HepG2 (cell line): ENCODE data around the gene WDR18. TPM values are rescaled to one million over a fixed set of nuclear protein-coding genes. Genes with fewer than 3 reads are reported as not detected.
A peak's percentile ranks its signal among the peaks of the same experiment; 100 is the strongest.

Experiments
- ATF7-NPFF ChIP-seq: sonication (generic); formaldehyde crosslinking; IDR thresholded peaks from 2 replicates; pipeline ENCODE4 v1.8.1; 2023; ENCODE audit warnings: mild to moderate bottlenecking, low read depth, missing genetic modification reagents, moderate library complexity
- ATM ChIP-seq: fragments of 450-650 bp; IDR thresholded peaks from 2 replicates; pipeline ENCODE4 v1.7.1; 2017; ENCODE audit warnings: mild to moderate bottlenecking, borderline replicate concordance
- ERF ChIP-seq: IDR thresholded peaks from 2 replicates; pipeline ENCODE4 v1.6.1; 2018; ENCODE audit warnings: missing biosample characterization, missing genetic modification reagents
- GTF2F1 ChIP-seq: fragments of 150-350 bp; IDR thresholded peaks from 2 replicates; pipeline ENCODE4 v1.6.1; 2014; ENCODE audit warnings: low read length
- PHF8 ChIP-seq: sonication (generic); formaldehyde crosslinking; IDR thresholded peaks from 2 replicates; pipeline ENCODE4 v1.5.0; 2020; ENCODE audit warnings: missing genetic modification reagents
- RFXANK ChIP-seq: IDR thresholded peaks from 2 replicates; pipeline ENCODE4 v1.6.1; 2016
- THAP11 ChIP-seq: IDR thresholded peaks from 2 replicates; pipeline ENCODE4 v1.6.1; 2016; ENCODE audit warnings: missing biosample characterization, missing genetic modification reagents
- ZNF30 ChIP-seq: sonication (generic); formaldehyde crosslinking; IDR thresholded peaks from 2 replicates; pipeline ENCODE4 v1.5.0; 2020; ENCODE audit warnings: mild to moderate bottlenecking, missing genetic modification reagents
- ZNF317 ChIP-seq: sonication (generic); formaldehyde crosslinking; IDR thresholded peaks from 2 replicates; pipeline ENCODE4 v1.5.0; 2020; ENCODE audit warnings: mild to moderate bottlenecking, missing genetic modification reagents
- ZNF550 ChIP-seq: sonication (generic); formaldehyde crosslinking; IDR thresholded peaks from 2 replicates; pipeline ENCODE4 v1.4.0; 2020; ENCODE audit warnings: mild to moderate bottlenecking, missing genetic modification reagents, borderline replicate concordance
- polyA plus RNA-seq, 8 experiments: library from polyadenylated mRNA; depleted of rRNA in 3 of 8; stranded (reverse) in 7 of 8; unstranded in 1 of 8; fragments of >200 nt; fragmentation: Illumina TruSeq in 4 of 8; extraction: Trizol in 4 of 8; gene quantifications; 2 replicates each; pipeline versions ENCODE4 v1.2.1 to v1.2.3, GENCODE V29; 2011 to 2016; ENCODE audit warnings: low read depth in 4 of 8, missing spikeins in 1 of 8, mixed read lengths in 1 of 8; ENCODE audit not compliant: insufficient read depth in 1 of 8
- total RNA-seq, 5 experiments: library from RNA; depleted of rRNA; stranded (reverse); fragments of >200 nt; fragmentation: Illumina TruSeq; extraction: Trizol; gene quantifications; 2 replicates each; pipeline ENCODE4 v1.2.3, GENCODE V29; 2016; ENCODE audit warnings: low read depth in 1 of 5
- TF ChIP-seq, protein P1 (sequence below): sonication (generic); formaldehyde crosslinking; IDR thresholded peaks from 2 replicates; pipeline ENCODE4 v1.5.0; 2020; ENCODE audit warnings: mild to moderate bottlenecking, missing genetic modification reagents, borderline replicate concordance
- TF ChIP-seq, protein P2 (sequence below): sonication (generic); formaldehyde crosslinking; IDR thresholded peaks from 2 replicates; pipeline ENCODE4 v1.5.1; 2020; ENCODE audit warnings: missing genetic modification reagents, mild to moderate bottlenecking, borderline replicate concordance
- TF ChIP-seq, protein P3 (sequence below): IDR thresholded peaks from 2 replicates; pipeline ENCODE4 v1.6.1; 2016; ENCODE audit warnings: low read depth, missing genetic modification reagents, missing compliant biosample characterization
- TF ChIP-seq, protein P4 (sequence below): sonication (generic); formaldehyde crosslinking; IDR thresholded peaks from 2 replicates; pipeline ENCODE4 v1.5.1; 2020; ENCODE audit warnings: missing genetic modification reagents, mild to moderate bottlenecking, borderline replicate concordance
- TF ChIP-seq, protein P5 (sequence below): sonication (generic); formaldehyde crosslinking; IDR thresholded peaks from 2 replicates; pipeline ENCODE4 v1.4.0; 2020; ENCODE audit warnings: missing genetic modification reagents

Gene WDR18
- total and polyA plus RNA-seq, 2 of the 13 experiments (the other 11 are each of a cell fraction or from before 2014, with no cell fraction given): 36.4 to 47.6 TPM

DNA sequence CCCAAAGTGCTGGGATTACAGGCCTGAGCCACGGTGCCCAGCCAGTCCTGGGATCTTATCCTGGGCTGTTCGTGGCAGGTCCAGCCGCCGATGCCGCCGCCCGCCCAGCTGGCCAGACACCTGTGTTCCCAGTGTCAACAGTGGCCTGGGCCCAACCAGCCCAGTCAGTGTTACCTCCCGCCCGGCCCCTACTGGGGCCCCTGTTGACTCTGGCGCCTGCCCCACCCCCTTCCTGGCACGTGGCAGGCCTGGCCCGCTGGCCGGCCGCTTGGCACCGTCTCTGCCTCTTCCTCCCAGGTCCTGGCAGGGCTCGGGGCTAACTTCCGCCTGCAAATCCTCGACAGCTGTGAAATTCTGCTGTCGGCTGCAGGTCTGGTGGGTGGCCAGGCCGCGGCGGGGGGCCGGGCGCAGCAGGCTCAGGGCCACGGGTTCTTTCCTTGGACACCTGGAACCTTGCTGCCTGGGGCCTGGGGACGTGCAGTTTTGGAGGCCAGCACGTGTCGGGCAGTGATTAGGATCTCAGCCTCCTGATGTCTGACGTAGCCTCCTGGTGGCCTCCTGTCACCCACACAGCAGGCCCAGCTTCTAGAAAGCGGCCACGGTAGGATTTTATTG lies 49.2 kb upstream of the WDR18 start (continued):
- TF ChIP-seq, protein P1, sequence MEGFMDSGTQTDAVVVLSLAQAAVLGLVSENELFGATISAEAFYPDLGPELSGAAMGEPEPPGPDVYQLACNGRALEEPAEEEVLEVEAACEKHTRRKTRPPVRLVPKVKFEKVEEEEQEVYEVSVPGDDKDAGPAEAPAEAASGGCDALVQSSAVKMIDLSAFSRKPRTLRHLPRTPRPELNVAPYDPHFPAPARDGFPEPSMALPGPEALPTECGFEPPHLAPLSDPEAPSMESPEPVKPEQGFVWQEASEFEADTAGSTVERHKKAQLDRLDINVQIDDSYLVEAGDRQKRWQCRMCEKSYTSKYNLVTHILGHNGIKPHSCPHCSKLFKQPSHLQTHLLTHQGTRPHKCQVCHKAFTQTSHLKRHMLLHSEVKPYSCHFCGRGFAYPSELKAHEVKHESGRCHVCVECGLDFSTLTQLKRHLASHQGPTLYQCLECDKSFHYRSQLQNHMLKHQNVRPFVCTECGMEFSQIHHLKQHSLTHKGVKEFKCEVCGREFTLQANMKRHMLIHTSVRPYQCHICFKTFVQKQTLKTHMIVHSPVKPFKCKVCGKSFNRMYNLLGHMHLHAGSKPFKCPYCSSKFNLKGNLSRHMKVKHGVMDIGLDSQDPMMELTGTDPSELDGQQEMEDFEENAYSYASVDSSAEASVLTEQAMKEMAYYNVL (CRISPR knock-in tag): peak; percentile 53; the same call in 1 of the 2 replicates
- TF ChIP-seq ZNF30 (CRISPR knock-in tag) (no peak), ERF (peak; percentile 99), ZNF550 (CRISPR knock-in tag) (no peak), PHF8 (CRISPR knock-in tag) (peak; percentile 71), ATM (no peak), ZNF317 (peak; percentile 94), RFXANK (CRISPR knock-in tag) (peak; percentile 70; the same call in 1 of the 2 replicates), THAP11 (CRISPR knock-in tag) (peak; percentile 83), GTF2F1 (no peak), ATF7-NPFF (CRISPR knock-in tag) (peak; percentile 84; the same call in 1 of the 2 replicates)
- TF ChIP-seq, protein P2, sequence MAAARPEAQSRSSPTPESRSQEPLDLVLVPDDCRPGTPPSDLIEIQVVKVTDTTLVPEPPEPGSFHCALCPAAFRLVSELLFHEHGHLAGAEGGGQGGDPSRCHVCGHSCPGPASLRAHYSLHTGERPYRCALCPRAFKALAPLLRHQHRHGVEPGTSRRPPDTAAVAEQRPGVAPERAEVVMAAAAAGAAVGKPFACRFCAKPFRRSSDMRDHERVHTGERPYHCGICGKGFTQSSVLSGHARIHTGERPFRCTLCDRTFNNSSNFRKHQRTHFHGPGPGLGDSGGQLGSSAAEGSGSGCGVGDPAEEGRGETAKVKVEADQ (CRISPR knock-in tag): no peak
- TF ChIP-seq, protein P3, sequence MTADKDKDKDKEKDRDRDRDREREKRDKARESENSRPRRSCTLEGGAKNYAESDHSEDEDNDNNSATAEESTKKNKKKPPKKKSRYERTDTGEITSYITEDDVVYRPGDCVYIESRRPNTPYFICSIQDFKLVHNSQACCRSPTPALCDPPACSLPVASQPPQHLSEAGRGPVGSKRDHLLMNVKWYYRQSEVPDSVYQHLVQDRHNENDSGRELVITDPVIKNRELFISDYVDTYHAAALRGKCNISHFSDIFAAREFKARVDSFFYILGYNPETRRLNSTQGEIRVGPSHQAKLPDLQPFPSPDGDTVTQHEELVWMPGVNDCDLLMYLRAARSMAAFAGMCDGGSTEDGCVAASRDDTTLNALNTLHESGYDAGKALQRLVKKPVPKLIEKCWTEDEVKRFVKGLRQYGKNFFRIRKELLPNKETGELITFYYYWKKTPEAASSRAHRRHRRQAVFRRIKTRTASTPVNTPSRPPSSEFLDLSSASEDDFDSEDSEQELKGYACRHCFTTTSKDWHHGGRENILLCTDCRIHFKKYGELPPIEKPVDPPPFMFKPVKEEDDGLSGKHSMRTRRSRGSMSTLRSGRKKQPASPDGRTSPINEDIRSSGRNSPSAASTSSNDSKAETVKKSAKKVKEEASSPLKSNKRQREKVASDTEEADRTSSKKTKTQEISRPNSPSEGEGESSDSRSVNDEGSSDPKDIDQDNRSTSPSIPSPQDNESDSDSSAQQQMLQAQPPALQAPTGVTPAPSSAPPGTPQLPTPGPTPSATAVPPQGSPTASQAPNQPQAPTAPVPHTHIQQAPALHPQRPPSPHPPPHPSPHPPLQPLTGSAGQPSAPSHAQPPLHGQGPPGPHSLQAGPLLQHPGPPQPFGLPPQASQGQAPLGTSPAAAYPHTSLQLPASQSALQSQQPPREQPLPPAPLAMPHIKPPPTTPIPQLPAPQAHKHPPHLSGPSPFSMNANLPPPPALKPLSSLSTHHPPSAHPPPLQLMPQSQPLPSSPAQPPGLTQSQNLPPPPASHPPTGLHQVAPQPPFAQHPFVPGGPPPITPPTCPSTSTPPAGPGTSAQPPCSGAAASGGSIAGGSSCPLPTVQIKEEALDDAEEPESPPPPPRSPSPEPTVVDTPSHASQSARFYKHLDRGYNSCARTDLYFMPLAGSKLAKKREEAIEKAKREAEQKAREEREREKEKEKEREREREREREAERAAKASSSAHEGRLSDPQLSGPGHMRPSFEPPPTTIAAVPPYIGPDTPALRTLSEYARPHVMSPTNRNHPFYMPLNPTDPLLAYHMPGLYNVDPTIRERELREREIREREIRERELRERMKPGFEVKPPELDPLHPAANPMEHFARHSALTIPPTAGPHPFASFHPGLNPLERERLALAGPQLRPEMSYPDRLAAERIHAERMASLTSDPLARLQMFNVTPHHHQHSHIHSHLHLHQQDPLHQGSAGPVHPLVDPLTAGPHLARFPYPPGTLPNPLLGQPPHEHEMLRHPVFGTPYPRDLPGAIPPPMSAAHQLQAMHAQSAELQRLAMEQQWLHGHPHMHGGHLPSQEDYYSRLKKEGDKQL: no peak; the same call in 1 of the 2 replicates
- TF ChIP-seq, protein P4, sequence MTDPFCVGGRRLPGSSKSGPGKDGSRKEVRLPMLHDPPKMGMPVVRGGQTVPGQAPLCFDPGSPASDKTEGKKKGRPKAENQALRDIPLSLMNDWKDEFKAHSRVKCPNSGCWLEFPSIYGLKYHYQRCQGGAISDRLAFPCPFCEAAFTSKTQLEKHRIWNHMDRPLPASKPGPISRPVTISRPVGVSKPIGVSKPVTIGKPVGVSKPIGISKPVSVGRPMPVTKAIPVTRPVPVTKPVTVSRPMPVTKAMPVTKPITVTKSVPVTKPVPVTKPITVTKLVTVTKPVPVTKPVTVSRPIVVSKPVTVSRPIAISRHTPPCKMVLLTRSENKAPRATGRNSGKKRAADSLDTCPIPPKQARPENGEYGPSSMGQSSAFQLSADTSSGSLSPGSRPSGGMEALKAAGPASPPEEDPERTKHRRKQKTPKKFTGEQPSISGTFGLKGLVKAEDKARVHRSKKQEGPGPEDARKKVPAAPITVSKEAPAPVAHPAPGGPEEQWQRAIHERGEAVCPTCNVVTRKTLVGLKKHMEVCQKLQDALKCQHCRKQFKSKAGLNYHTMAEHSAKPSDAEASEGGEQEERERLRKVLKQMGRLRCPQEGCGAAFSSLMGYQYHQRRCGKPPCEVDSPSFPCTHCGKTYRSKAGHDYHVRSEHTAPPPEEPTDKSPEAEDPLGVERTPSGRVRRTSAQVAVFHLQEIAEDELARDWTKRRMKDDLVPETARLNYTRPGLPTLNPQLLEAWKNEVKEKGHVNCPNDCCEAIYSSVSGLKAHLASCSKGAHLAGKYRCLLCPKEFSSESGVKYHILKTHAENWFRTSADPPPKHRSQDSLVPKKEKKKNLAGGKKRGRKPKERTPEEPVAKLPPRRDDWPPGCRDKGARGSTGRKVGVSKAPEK: no peak
- TF ChIP-seq, protein P5, sequence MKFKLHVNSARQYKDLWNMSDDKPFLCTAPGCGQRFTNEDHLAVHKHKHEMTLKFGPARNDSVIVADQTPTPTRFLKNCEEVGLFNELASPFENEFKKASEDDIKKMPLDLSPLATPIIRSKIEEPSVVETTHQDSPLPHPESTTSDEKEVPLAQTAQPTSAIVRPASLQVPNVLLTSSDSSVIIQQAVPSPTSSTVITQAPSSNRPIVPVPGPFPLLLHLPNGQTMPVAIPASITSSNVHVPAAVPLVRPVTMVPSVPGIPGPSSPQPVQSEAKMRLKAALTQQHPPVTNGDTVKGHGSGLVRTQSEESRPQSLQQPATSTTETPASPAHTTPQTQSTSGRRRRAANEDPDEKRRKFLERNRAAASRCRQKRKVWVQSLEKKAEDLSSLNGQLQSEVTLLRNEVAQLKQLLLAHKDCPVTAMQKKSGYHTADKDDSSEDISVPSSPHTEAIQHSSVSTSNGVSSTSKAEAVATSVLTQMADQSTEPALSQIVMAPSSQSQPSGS: peak; percentile 75; the same call in 1 of the 2 replicates
